T-cell (primary cell): ENCODE data around the gene ALX4. TPM values are rescaled to one million over a fixed set of nuclear protein-coding genes. Genes with fewer than 3 reads are reported as not detected.

Source experiments
- ATAC-seq, 4 experiments: fragments of 200-7000 bp in 3 of 4; fragments of 150-1000 bp in 1 of 4; cut with Tn5 transposase; replicated peaks in 1 of 4; 1 replicate in 3 of 4; 2 replicates in 1 of 4; pipeline ENCODE4 v1.10.0; 2021; ENCODE audit warnings: moderate library complexity in 3 of 4, mild to moderate bottlenecking in 2 of 4, moderate number of reproducible peaks in 1 of 4
- CTCF ChIA-PET, 2 donors: fragments of 300-600 bp; sonication (Branson Sonifier 250); formaldehyde crosslinking; loops; one replicate each; lab custom pipeline; 2022; ENCODE audit warnings: antibody characterized with exemption in 2 of 2; lab: Charles Lee
- POLR2A ChIA-PET, 2 donors: fragments of 300-600 bp; sonication (Branson Sonifier 250); formaldehyde crosslinking; loops; one replicate each; lab custom pipeline; 2022; ENCODE audit warnings: antibody characterized with exemption in 2 of 2; lab: Charles Lee
- DNase-seq, 35 experiments: peaks; one replicate each; pipeline versions ENCODE4 v3.0.0 to v3.0.0-alpha.2; 2013 to 2023
- H3K27ac ChIP-seq: one replicate; pipeline ENCODE4 v1.5.1; 2013; ENCODE audit warnings: low read length
- H3K27me3 ChIP-seq, 2 experiments: replicated peaks in 1 of 2; 1 replicate in 1 of 2; 2 replicates in 1 of 2; pipeline versions ENCODE4 v1.6.1 to v1.7.0; 2013; ENCODE audit warnings: low read length in 1 of 2, mixed read lengths in 1 of 2; ENCODE audit not compliant: control insufficient read depth in 2 of 2, insufficient read depth in 2 of 2; ENCODE audit errors: extremely low read depth in 1 of 2
- H3K36me3 ChIP-seq, 2 donors: 1 replicate in 1 of 2; 2 replicates in 1 of 2; pipeline versions ENCODE4 v1.6.1 to v1.7.0; 2013; ENCODE audit warnings: low read length in 1 of 2; ENCODE audit not compliant: control insufficient read depth in 2 of 2, insufficient read depth in 1 of 2; ENCODE audit errors: extremely low read depth in 1 of 2
- H3K4me1 ChIP-seq, 2 experiments: 1 replicate in 1 of 2; 2 replicates in 1 of 2; pipeline versions ENCODE4 v1.6.1 to v1.7.0; 2013; ENCODE audit warnings: low read length in 2 of 2, mixed read lengths in 1 of 2; ENCODE audit not compliant: insufficient read depth in 2 of 2, control insufficient read depth in 1 of 2; ENCODE audit errors: extremely low read depth in 1 of 2
- H3K4me3 ChIP-seq, 2 donors: 1 replicate in 1 of 2; 2 replicates in 1 of 2; pipeline versions ENCODE4 v1.5.1 to v1.7.0; 2013; ENCODE audit warnings: mild to moderate bottlenecking in 2 of 2, low read length in 1 of 2, moderate library complexity in 1 of 2; ENCODE audit not compliant: control insufficient read depth in 1 of 2; ENCODE audit errors: extremely low read depth in 1 of 2
- H3K9me3 ChIP-seq: 2 replicates; pipeline ENCODE4 v1.7.0; 2013
- H3K27ac Mint-ChIP-seq, 2 donors: one replicate each; pipeline ENCODE4 v1.8.0; 2020 to 2021; ENCODE audit warnings: mild to moderate bottlenecking in 2 of 2, mixed read lengths in 2 of 2
- H3K27me3 Mint-ChIP-seq, 2 donors: one replicate each; pipeline ENCODE4 v1.8.0; 2021 to 2022; ENCODE audit warnings: mixed read lengths in 2 of 2
- H3K36me3 Mint-ChIP-seq: one replicate; pipeline ENCODE4 v1.8.0; 2021; ENCODE audit warnings: mixed read lengths
- H3K4me1 Mint-ChIP-seq, 3 donors: one replicate each; pipeline ENCODE4 v1.8.0; 2020 to 2022; ENCODE audit warnings: mixed read lengths in 3 of 3, mild to moderate bottlenecking in 1 of 3
- H3K4me3 Mint-ChIP-seq, 3 donors: one replicate each; pipeline ENCODE4 v1.8.0; 2020 to 2022; ENCODE audit warnings: mild to moderate bottlenecking in 3 of 3, mixed read lengths in 3 of 3, moderate library complexity in 3 of 3
- H3K9me3 Mint-ChIP-seq, 3 donors: one replicate each; pipeline ENCODE4 v1.8.0; 2020 to 2022; ENCODE audit warnings: mixed read lengths in 3 of 3
- WGBS: methylation state at CpG from one replicate; pipeline ENCODE4 v1.1.5; 2013; ENCODE audit warnings: missing lambda C conversion rate; ENCODE audit not compliant: insufficient coverage; 5-methylcytosine and 5-hydroxymethylcytosine counted together
- total RNA-seq, 35 experiments: library from RNA in 6 of 35; stranded (reverse) in 6 of 35; fragments of 120-200 nt in 1 of 35; gene quantifications; one replicate each; pipeline versions ENCODE4 v1.2.1 to v1.2.4 and lab custom pipeline; 2013 to 2026

The ALX4 gene
- total RNA-seq, 5 donors from 2014 or later (not counting 1 experiment from before 2014, with no cell fraction given) = not detected

DNA sequence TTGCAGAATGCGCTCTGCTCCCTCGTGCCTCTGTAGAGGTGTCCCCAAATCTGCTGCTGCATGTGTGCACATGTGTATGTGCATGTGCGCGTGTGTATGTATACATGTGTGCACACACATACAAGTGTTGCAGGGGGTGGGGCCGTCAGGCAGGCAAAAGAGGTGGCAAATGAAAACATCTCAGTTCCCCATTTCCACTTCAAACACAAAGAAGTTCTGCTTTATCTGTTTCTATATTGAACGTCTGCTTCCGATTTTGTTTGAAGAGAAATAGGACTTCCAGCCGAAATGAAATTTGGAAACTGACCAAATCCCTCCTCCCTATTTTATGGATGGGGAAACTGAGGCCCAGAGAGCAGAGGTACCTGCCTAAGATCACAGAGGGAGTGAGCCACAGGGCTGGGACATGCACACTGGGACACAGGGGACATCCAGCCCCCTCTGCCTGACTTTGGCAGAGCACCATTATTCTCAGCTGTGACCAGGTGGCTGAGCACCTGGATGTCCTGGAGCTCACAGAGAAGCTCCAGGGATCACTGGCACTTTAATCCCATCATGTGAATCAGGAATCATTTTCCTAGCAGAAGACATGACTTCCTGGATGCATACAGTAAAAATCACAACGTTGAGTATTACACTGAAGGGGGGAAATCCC is 41.2 kb upstream of the ALX4 start:
- H3K27ac ChIP-seq = no peak overlapping the region
- ATAC-seq = no peak
- peaks cover 0 to 3% (median 0%) of the 10 kb centered on the region in 3 donors for H3K4me1 Mint-ChIP-seq
- H3K36me3 Mint-ChIP-seq = no peaks in the 10 kb centered on the region
- DNase-seq = peak in 1 of 35 experiments; percentile 4
- H3K4me1 ChIP-seq = no peaks in the 10 kb centered on the region
- WGBS = 100% methylated on average over 1 of the region's 9 CpGs
- POLR2A ChIA-PET = no interaction called here
- no peaks in the 10 kb centered on the region for H3K36me3 ChIP-seq
- no peaks in the 10 kb centered on the region for H3K9me3 Mint-ChIP-seq
- CTCF ChIA-PET = no interaction called here
- H3K4me3 ChIP-seq = no peak overlapping the region
- H3K4me3 Mint-ChIP-seq = no peak overlapping the region
- H3K9me3 ChIP-seq = no peaks in the 10 kb centered on the region
- H3K27me3 Mint-ChIP-seq = peaks cover 45 to 48% of the 10 kb centered on the region in 2 donors
- peaks cover 0 to 48% of the 10 kb centered on the region in 2 experiments for H3K27me3 ChIP-seq
- no peak overlapping the region for H3K27ac Mint-ChIP-seq

DNA sequence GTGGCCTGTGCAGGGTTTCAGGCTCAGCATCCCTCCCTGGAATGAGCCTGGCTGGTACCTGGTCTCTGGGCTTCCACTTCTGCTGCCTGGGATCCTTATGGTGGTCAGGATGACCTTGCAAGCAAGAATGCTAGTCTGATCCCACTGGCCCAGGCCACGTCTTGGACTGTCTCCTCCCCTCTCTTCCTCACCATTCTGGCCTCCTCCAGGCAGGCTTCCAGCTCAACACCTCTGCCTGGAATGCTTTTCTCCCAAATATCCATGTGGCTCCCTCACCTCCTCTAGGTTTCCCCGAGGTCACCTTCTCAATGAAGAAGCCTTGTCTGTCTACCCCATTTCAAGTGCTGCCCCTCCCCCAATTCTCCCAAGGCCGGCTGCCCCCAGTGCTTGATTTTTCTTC is 39.4 kb upstream of the ALX4 start:
- CTCF ChIA-PET = no interaction called here
- peaks cover 0 to 3% (median 0%) of the 10 kb centered on the region in 3 donors for H3K4me1 Mint-ChIP-seq
- POLR2A ChIA-PET = no interaction called here

DNA sequence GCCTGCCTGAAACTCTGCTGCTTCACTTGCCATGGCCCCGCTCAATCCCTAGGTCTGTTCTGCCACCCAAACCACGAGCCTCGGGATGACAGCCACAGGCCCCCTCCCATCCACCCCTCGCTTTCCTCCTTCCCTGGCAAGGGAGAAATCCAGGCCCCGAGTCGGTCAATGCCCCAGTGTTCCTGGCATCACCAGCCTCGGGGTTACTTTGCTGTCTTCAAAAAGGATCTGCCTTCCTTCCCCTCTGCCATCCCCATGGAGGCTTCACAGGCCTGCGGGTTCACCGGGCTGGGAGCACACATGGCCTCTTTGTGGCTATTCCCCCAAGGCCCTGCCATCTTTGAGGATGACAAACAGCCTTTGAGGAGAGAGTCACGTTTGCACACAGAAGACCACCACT is 38.8 kb upstream of the ALX4 start:
- 88% methylated on average over 8 of the region's 10 CpGs for WGBS
- CTCF ChIA-PET = no interaction called here
- POLR2A ChIA-PET = no interaction called here

More for the DNA sequence above, 39.4 kb upstream of the ALX4 start:
- Mint-ChIP-seq H3K9me3 (no peaks in the 10 kb centered on the region), H3K4me3 (no peak overlapping the region), H3K27ac (no peak overlapping the region), H3K36me3 (no peaks in the 10 kb centered on the region), H3K27me3 (peaks cover 39 to 47% of the 10 kb centered on the region in 2 donors)
- Histone ChIP-seq H3K4me1 (no peaks in the 10 kb centered on the region), H3K27me3 (peaks cover 0 to 52% of the 10 kb centered on the region in 2 experiments), H3K36me3 (no peaks in the 10 kb centered on the region), H3K4me3 (no peak overlapping the region), H3K9me3 (no peaks in the 10 kb centered on the region), H3K27ac (no peak overlapping the region)
- WGBS = 57% methylated on average over 3 of the region's 3 CpGs
- DNase-seq = no peak
- no peak for ATAC-seq

DNA sequence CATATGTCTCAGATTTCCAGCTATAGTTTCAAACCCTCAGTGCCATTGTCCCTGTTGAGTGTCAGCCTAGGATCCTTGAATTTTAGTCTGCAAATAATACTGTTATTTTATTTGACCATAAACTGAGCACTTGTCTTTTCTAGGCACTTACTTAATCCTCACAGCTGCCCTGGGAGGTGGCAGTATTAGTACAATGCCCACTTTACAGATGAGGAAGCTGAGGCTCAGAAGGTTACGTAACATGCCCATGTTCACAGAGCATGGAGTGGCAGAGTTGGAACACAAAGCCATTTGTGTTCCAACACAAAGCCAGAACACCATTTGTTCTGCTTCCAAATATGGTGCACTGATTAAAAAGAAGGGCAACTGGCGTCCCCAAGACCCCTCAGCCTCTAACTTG is 38.2 kb upstream of the ALX4 start:
- DNase-seq (no peak), ATAC-seq (no peak)
- Mint-ChIP-seq H3K9me3 (no peaks in the 10 kb centered on the region), H3K27me3 (peaks cover 39 to 47% of the 10 kb centered on the region in 2 donors), H3K27ac (no peak overlapping the region), H3K4me3 (no peak overlapping the region), H3K36me3 (no peaks in the 10 kb centered on the region), H3K4me1 (peaks cover 0 to 3% (median 0%) of the 10 kb centered on the region in 3 donors)
- H3K9me3 ChIP-seq = no peaks in the 10 kb centered on the region
- CTCF ChIA-PET = no interaction called here
- peaks cover 0 to 54% of the 10 kb centered on the region in 2 experiments for H3K27me3 ChIP-seq
- no peak overlapping the region for H3K4me3 ChIP-seq
- H3K36me3 ChIP-seq = no peaks in the 10 kb centered on the region
- no peak overlapping the region for H3K27ac ChIP-seq
- H3K4me1 ChIP-seq = no peaks in the 10 kb centered on the region
- POLR2A ChIA-PET = no interaction called here
- 58% methylated on average over 2 of the region's 2 CpGs for WGBS

More for the DNA sequence above, 38.8 kb upstream of the ALX4 start:
- no peak overlapping the region for H3K27ac Mint-ChIP-seq
- H3K36me3 ChIP-seq = no peaks in the 10 kb centered on the region
- no peaks in the 10 kb centered on the region for H3K9me3 ChIP-seq
- no peak overlapping the region for H3K4me3 Mint-ChIP-seq
- H3K4me3 ChIP-seq = no peak overlapping the region
- H3K9me3 Mint-ChIP-seq = no peaks in the 10 kb centered on the region
- DNase-seq (no peak), ATAC-seq (no peak)
- peaks cover 0 to 3% (median 0%) of the 10 kb centered on the region in 3 donors for H3K4me1 Mint-ChIP-seq
- no peaks in the 10 kb centered on the region for H3K36me3 Mint-ChIP-seq
- no peaks in the 10 kb centered on the region for H3K4me1 ChIP-seq
- H3K27me3 ChIP-seq = peaks cover 0 to 52% of the 10 kb centered on the region in 2 experiments
- H3K27ac ChIP-seq = no peak overlapping the region
- peaks cover 39 to 47% of the 10 kb centered on the region in 2 donors for H3K27me3 Mint-ChIP-seq

DNA sequence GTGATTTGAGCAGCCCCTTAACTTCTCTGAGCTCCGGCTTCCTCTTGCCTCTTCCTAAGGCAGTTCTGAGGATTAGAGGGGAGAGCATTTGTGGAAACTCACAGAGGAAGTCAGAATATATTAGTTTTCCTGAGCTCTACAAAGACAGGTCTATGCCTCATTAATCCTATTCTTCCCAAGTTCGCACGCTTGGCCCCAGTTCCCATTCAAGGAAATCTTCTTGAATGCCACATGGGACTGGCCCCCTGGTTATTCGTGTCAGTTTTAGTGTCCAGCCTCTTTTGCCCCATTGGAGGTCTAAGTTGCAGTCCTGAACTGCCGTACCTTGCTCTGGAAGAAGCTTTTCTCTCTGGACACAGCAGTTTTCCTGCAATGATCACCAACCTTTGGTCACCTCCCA is 37.6 kb upstream of the ALX4 start:
- Mint-ChIP-seq H3K4me3 (no peak overlapping the region), H3K4me1 (peaks cover 0 to 3% (median 0%) of the 10 kb centered on the region in 3 donors), H3K36me3 (no peaks in the 10 kb centered on the region), H3K27ac (no peak overlapping the region), H3K9me3 (no peaks in the 10 kb centered on the region), H3K27me3 (peaks cover 39 to 47% of the 10 kb centered on the region in 2 donors)
- WGBS = 73% methylated on average over 4 of the region's 5 CpGs
- no peak for ATAC-seq
- Histone ChIP-seq H3K4me3 (no peak overlapping the region), H3K27me3 (peaks cover 0 to 52% of the 10 kb centered on the region in 2 experiments), H3K36me3 (no peaks in the 10 kb centered on the region), H3K4me1 (no peaks in the 10 kb centered on the region), H3K27ac (no peak overlapping the region), H3K9me3 (no peaks in the 10 kb centered on the region)
- no peak for DNase-seq
- ChIA-PET POLR2A (no interaction called here), CTCF (no interaction called here)

DNA sequence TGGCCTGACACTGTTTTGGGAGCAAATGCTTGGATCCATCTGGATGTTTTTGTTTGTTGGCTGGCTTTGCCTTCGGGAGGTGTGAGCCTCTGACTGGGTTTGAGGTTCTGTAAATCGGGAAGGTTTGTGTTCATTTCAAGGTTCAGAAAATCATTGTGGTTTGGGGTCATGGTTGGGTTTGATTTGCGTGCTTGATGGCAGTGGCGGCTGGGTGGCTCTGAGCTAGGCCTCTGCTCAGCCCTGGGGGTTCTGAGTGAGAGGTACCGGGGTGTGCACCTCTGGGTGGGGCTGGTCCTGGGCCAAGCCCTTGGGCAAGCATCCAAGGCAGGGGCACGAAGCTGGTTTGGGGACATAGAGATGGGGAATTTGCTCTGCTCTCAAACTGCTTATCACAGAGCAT is 37.0 kb upstream of the ALX4 start:
- no peak overlapping the region for H3K4me3 Mint-ChIP-seq
- peaks cover 40 to 44% of the 10 kb centered on the region in 2 donors for H3K27me3 Mint-ChIP-seq
- WGBS = 69% methylated on average over 5 of the region's 6 CpGs
- Histone ChIP-seq H3K36me3 (no peaks in the 10 kb centered on the region), H3K4me3 (no peak overlapping the region), H3K27me3 (peaks cover 0 to 51% of the 10 kb centered on the region in 2 experiments), H3K9me3 (no peaks in the 10 kb centered on the region), H3K27ac (no peak overlapping the region), H3K4me1 (no peaks in the 10 kb centered on the region)
- no peaks in the 10 kb centered on the region for H3K9me3 Mint-ChIP-seq
- POLR2A ChIA-PET = no interaction called here
- no peaks in the 10 kb centered on the region for H3K36me3 Mint-ChIP-seq
- DNase-seq (no peak), ATAC-seq (no peak)
- H3K4me1 Mint-ChIP-seq = peaks cover 0 to 3% (median 0%) of the 10 kb centered on the region in 3 donors
- CTCF ChIA-PET = no interaction called here
- no peak overlapping the region for H3K27ac Mint-ChIP-seq
